OCI-LY7 (cell line): ENCODE measurements around the gene GLYR1. TPM values are rescaled to one million over a fixed set of nuclear protein-coding genes. Genes with fewer than 3 reads are reported as not detected.

Source experiments
- BruUV-seq: library from RNA; stranded (reverse); fragments of 400-500 nt; replicated peaks from 2 replicates; lab custom pipeline; 2021; lab: Mats Ljungman, UMichigan
- CTCF ChIA-PET: fragments of 300-600 bp; sonication (Branson Sonifier 250); formaldehyde crosslinking; loops from one replicate; lab custom pipeline; 2022; ENCODE audit warnings: antibody characterized with exemption; ENCODE audit not compliant: unreplicated experiment; lab: Charles Lee
- POLR2A ChIA-PET: fragments of 300-600 bp; sonication (Branson Sonifier 250); formaldehyde crosslinking; loops from one replicate; lab custom pipeline; 2022; ENCODE audit warnings: antibody characterized with exemption; lab: Charles Lee
- DNase-seq: peaks from one replicate; pipeline ENCODE4 v3.0.0-alpha.2; 2015; ENCODE audit warnings: low spot score
- H2AFZ ChIP-seq: fragments of 200-600 bp; sonication (generic), shearing (Covaris generic); 2 replicates; pipeline ENCODE4 v1.6.1; 2014; ENCODE audit warnings: mild to moderate bottlenecking, antibody characterized with exemption, low read length, moderate library complexity
- H3K27ac ChIP-seq: fragments of 200-600 bp; sonication (generic); 2 replicates; pipeline ENCODE4 v1.5.1; 2014; ENCODE audit warnings: mixed run types, low read depth, mild to moderate bottlenecking, moderate library complexity, low read length, inconsistent platforms; ENCODE audit not compliant: poor library complexity, severe bottlenecking
- H3K36me3 ChIP-seq: fragments of 200-600 bp; sonication (generic); 2 replicates; pipeline ENCODE4 v1.6.1; 2014; ENCODE audit warnings: mild to moderate bottlenecking, antibody characterized with exemption, low read length, moderate library complexity, mixed read lengths; ENCODE audit not compliant: insufficient read depth
- H3K4me1 ChIP-seq: fragments of 200-600 bp; sonication (generic); 2 replicates; pipeline ENCODE4 v1.5.1; 2014; ENCODE audit warnings: mild to moderate bottlenecking, low read length; ENCODE audit not compliant: insufficient read depth, poor library complexity, severe bottlenecking
- H3K4me2 ChIP-seq: fragments of 200-600 bp; sonication (generic); 2 replicates; pipeline ENCODE4 v1.6.1; 2014; ENCODE audit warnings: mild to moderate bottlenecking, low read length
- H3K4me3 ChIP-seq: fragments of 200-600 bp; sonication (generic); 2 replicates; pipeline ENCODE4 v1.5.1; 2014; ENCODE audit warnings: mild to moderate bottlenecking, low read depth, low read length; ENCODE audit not compliant: poor library complexity, severe bottlenecking
- H3K79me2 ChIP-seq: fragments of 200-600 bp; sonication (generic); 2 replicates; pipeline ENCODE4 v1.6.1; 2016; ENCODE audit warnings: low read depth, mild to moderate bottlenecking, low read length, moderate library complexity, mixed read lengths; ENCODE audit not compliant: insufficient read depth
- H3K9me2 ChIP-seq: fragments of 200-600 bp; sonication (generic); 2 replicates; pipeline ENCODE4 v1.6.1; 2016; ENCODE audit warnings: mild to moderate bottlenecking, low read length, mixed read lengths; ENCODE audit not compliant: insufficient read depth
- H3K9me3 ChIP-seq: fragments of 200-600 bp; sonication (generic); 2 replicates; pipeline ENCODE4 v1.6.1; 2014; ENCODE audit warnings: mild to moderate bottlenecking, mixed run types, low read length, mixed read lengths
- H4K20me1 ChIP-seq: fragments of 200-600 bp; sonication (generic); 2 replicates; pipeline ENCODE4 v1.6.1; 2014; ENCODE audit warnings: mild to moderate bottlenecking, antibody characterized with exemption, low read length, moderate library complexity, mixed read lengths; ENCODE audit not compliant: insufficient read depth
- CTCF ChIP-seq: fragments of 200-600 bp; sonication (generic); conservative IDR thresholded peaks from 2 replicates; pipeline ENCODE4 v1.5.1; 2014; ENCODE audit warnings: mild to moderate bottlenecking, antibody characterized with exemption, low read length, moderate library complexity, mixed read lengths
- EZH2phosphoT487 ChIP-seq: fragments of 200-600 bp; sonication (generic); IDR thresholded peaks from 2 replicates; pipeline ENCODE4 v1.6.1; 2018; ENCODE audit warnings: low read depth, borderline replicate concordance, mild to moderate bottlenecking, mixed run types, antibody characterized with exemption, low read length, moderate library complexity, mixed read lengths
- intact Hi-C: fragments of 100-400 bp; cut with micrococcal nuclease; formaldehyde crosslinking; loops from one replicate; pipeline ENCODE4 v1.10.0; 2022; ENCODE audit not compliant: unreplicated experiment
- total RNA-seq, 2 experiments: library from RNA; depleted of rRNA in 1 of 2; stranded (reverse); fragments of >200 nt in 1 of 2; shearing (Covaris generic) in 1 of 2; gene quantifications; 2 replicates each; pipeline ENCODE4 v1.2.3, GENCODE V29; 2014 to 2022

Gene GLYR1
- total RNA-seq, 2 experiments from 2014 or later: 48.4 to 113 TPM

DNA sequence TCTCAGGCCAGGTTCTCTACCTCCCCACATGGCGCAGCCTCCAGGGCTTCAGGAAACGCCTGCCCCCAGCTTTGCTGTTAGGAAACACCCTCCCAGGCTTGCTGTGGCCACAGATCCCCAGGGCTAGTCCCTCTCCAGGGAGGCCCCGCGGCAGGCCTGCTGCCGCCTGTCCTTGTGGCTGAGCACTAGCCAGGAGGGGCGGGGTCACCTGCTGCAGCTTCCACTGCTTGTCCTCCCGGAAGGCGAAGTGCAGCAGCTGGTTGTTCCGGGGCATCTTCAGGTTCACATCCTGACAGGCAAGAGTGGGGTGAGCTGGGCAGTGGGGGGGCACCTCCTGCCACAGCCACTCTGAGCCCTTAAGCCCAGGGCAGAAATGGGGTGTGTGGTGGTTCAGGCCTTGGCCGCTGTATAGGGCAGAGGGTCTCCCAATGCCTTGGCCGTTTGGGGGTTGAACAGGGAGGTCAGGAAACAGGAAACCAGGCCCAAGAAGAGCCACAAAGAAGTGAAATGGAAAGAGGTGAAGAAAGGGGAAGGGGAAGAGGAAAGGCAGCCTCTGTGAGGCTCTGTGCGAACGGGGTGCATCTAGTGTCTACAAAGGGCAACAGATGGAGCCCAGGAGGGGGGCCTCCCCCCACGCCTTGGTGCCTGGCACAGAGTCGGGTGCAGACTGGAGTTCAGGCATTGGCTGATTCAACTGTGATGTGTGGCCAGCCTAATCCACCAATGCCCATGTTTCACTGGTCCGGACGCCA, 46.6 kb downstream of the GLYR1 start:
- CTCF ChIA-PET: no interaction called here
- no peak overlapping the region for H3K27ac ChIP-seq
- intact Hi-C loops: no loop called here

DNA sequence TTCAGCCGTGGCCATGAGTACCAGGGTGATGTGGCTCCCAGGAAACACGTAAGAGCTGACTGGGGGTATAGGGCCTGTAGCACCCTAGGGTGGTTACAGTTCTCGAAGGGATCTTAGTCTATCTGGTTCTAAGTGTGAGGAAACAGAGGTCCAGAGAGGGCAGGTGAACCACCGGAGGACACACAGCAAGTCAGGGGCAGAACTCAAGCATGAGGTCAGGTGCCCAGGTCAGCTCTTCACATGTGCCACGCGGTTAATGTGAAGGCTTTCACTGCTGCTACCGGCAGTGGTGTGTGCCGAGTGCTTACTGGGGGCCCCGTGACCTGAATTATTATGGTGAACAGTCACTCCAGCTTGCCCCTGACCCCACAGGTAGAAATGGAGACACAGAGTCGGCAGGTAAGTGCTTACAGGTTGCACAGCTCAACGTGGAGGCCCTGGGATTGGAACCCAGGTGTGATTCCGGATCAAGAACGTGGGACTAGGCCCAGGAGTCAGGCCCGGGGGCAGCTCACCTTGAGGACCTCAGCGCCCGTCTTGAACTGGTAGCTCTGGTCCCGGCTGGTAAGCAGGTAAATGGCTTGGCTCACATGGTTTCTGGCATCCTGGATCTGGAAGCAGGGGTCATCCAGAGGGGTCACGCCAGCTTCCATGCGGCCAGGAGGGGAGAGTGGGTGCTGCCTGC, 47.8 kb downstream of the GLYR1 start:
- BruUV-seq: no TSS peak
- ChIA-PET CTCF (no interaction called here), POLR2A (no interaction called here)
- Histone ChIP-seq H3K36me3 (peaks cover 6% of the 10 kb centered on the region), H3K4me3 (no peak overlapping the region), H4K20me1 (no peaks in the 10 kb centered on the region), H3K27ac (no peak overlapping the region), H3K4me2 (no peak overlapping the region), H2AFZ (no peak overlapping the region), H3K9me2 (no peaks in the 10 kb centered on the region), H3K79me2 (no peaks in the 10 kb centered on the region), H3K9me3 (no peaks in the 10 kb centered on the region), H3K4me1 (peaks cover 26% of the 10 kb centered on the region)
- no peak for TF ChIP-seq EZH2phosphoT487
- DNase-seq: no peak
- intact Hi-C loops: no loop called here

More for the DNA sequence above, 46.6 kb downstream of the GLYR1 start:
- Histone ChIP-seq H2AFZ (no peak overlapping the region), H3K79me2 (no peaks in the 10 kb centered on the region), H3K9me3 (no peaks in the 10 kb centered on the region), H4K20me1 (no peaks in the 10 kb centered on the region), H3K4me2 (peak overlapping the region; percentile 99; the same call in 1 of the 2 replicates), H3K36me3 (peaks cover 17% of the 10 kb centered on the region), H3K4me1 (peaks cover 26% of the 10 kb centered on the region), H3K4me3 (no peak overlapping the region), H3K9me2 (no peaks in the 10 kb centered on the region)
- BruUV-seq: no TSS peak
- POLR2A ChIA-PET: no interaction called here
- DNase-seq: no peak
- TF ChIP-seq EZH2phosphoT487 (no peak), CTCF (no peak)

- intact Hi-C loops: no loop called here
- Histone ChIP-seq H3K79me2 (no peaks in the 10 kb centered on the region), H3K4me2 (no peak overlapping the region), H2AFZ (no peak overlapping the region), H3K4me3 (no peak overlapping the region), H3K36me3 (no peaks in the 10 kb centered on the region), H4K20me1 (no peaks in the 10 kb centered on the region), H3K4me1 (peaks cover 20% of the 10 kb centered on the region), H3K9me3 (no peaks in the 10 kb centered on the region), H3K9me2 (no peaks in the 10 kb centered on the region), H3K27ac (no peak overlapping the region)
- DNase-seq: no peak
- ChIA-PET CTCF (no interaction called here), POLR2A (no interaction called here)
- no TSS peak for BruUV-seq
- no peak for TF ChIP-seq CTCF
- no peak for TF ChIP-seq EZH2phosphoT487
These were observed 48.6 kb downstream of the GLYR1 start for GRCh38 chr16:4798456-4798855.
